Type B pancreatic cell (in vitro differentiated cells): ENCODE results near the gene SAC3D1. TPM values are rescaled to one million over a fixed set of nuclear protein-coding genes. Genes with fewer than 3 reads are reported as not detected.

Experiments
- DNase-seq: peaks from one replicate; pipeline ENCODE4 v3.0.0; 2021; ENCODE audit warnings: mixed read lengths; ENCODE audit not compliant: unreplicated experiment; ENCODE audit errors: extremely low spot score
- H3K27ac Mint-ChIP-seq: 2 replicates; pipeline ENCODE4 v1.8.0; 2021; ENCODE audit warnings: mild to moderate bottlenecking, mixed read lengths
- H3K27me3 Mint-ChIP-seq: 2 replicates; pipeline ENCODE4 v1.8.0; 2021; ENCODE audit warnings: mixed read lengths
- H3K36me3 Mint-ChIP-seq: 2 replicates; pipeline ENCODE4 v1.8.0; 2021; ENCODE audit warnings: mixed read lengths
- H3K4me1 Mint-ChIP-seq: one replicate; pipeline ENCODE4 v1.8.0; 2021; ENCODE audit warnings: mixed read lengths; ENCODE audit not compliant: unreplicated experiment
- H3K4me3 Mint-ChIP-seq: 2 replicates; pipeline ENCODE4 v1.8.0; 2021; ENCODE audit warnings: mild to moderate bottlenecking, mixed read lengths
- H3K9me3 Mint-ChIP-seq: 2 replicates; pipeline ENCODE4 v1.8.0; 2021; ENCODE audit warnings: mixed read lengths
- CTCF ChIP-seq: fragments of 200-600 bp; sonication (generic); conservative IDR thresholded peaks from 2 replicates; pipeline ENCODE4 v1.5.0; 2021; ENCODE audit warnings: antibody characterized with exemption, mild to moderate bottlenecking
- total RNA-seq: library from RNA; stranded (reverse); gene quantifications from 2 replicates; pipeline ENCODE4 v1.2.1, GENCODE V29; 2021; ENCODE audit warnings: low replicate concordance

SAC3D1 gene
- total RNA-seq, 1 donor from 2014 or later, result 21.9 TPM

- DNase-seq, result no peak
- TF ChIP-seq CTCF, result no peak
- H3K9me3 Mint-ChIP-seq, result no peaks in the 10 kb centered on the region
- H3K27ac Mint-ChIP-seq, result no peak overlapping the region
- no peak overlapping the region for H3K4me3 Mint-ChIP-seq
- H3K36me3 Mint-ChIP-seq, result no peaks in the 10 kb centered on the region
- no peaks in the 10 kb centered on the region for H3K4me1 Mint-ChIP-seq
- peaks cover 5% of the 10 kb centered on the region for H3K27me3 Mint-ChIP-seq
Measured at GRCh38 chr11:65057526-65057925, 16.5 kb downstream of the SAC3D1 start.

- no peak overlapping the region for H3K4me3 Mint-ChIP-seq
- no peaks in the 10 kb centered on the region for H3K9me3 Mint-ChIP-seq
- TF ChIP-seq CTCF, result no peak
- H3K27me3 Mint-ChIP-seq, result peaks cover 5% of the 10 kb centered on the region
- H3K4me1 Mint-ChIP-seq, result no peaks in the 10 kb centered on the region
- H3K27ac Mint-ChIP-seq, result no peak overlapping the region
- DNase-seq, result no peak
- H3K36me3 Mint-ChIP-seq, result no peaks in the 10 kb centered on the region
Measured at GRCh38 chr11:65058012-65058411, 17.0 kb downstream of the SAC3D1 start.

GRCh38 chr11:65058419-65059054, 17.5 kb downstream of the SAC3D1 start, which contains the start of gene NAALADL1:
Gene NAALADL1, minus strand, starts transcription at chr11:65058553. Its CDS starts 32 bp downstream, at chr11:65058521.
- H3K27ac Mint-ChIP-seq, result no peak within 1 kb of the TSS
- DNase-seq, result no peak
- peaks cover 5% of the 10 kb centered on the region for H3K27me3 Mint-ChIP-seq
- H3K4me1 Mint-ChIP-seq, result no peaks in the 10 kb centered on the region
- no peaks in the 10 kb centered on the region for H3K9me3 Mint-ChIP-seq
- H3K36me3 Mint-ChIP-seq, result no peaks in the 10 kb centered on the region
- TF ChIP-seq CTCF, result no peak
- no peak within 1 kb of the TSS for H3K4me3 Mint-ChIP-seq

GRCh38 chr11:65059523-65059922, 18.5 kb downstream of the SAC3D1 start:
- no peak for TF ChIP-seq CTCF
- H3K27ac Mint-ChIP-seq, result no peak overlapping the region
- no peaks in the 10 kb centered on the region for H3K4me1 Mint-ChIP-seq
- H3K9me3 Mint-ChIP-seq, result no peaks in the 10 kb centered on the region
- no peaks in the 10 kb centered on the region for H3K36me3 Mint-ChIP-seq
- H3K4me3 Mint-ChIP-seq, result no peak overlapping the region
- no peaks in the 10 kb centered on the region for H3K27me3 Mint-ChIP-seq
- DNase-seq, result no peak

- Mint-ChIP-seq H3K27me3 (no peaks in the 10 kb centered on the region), H3K4me3 (no peak overlapping the region), H3K9me3 (no peaks in the 10 kb centered on the region), H3K36me3 (no peaks in the 10 kb centered on the region), H3K27ac (no peak overlapping the region), H3K4me1 (no peaks in the 10 kb centered on the region)
- DNase-seq, result no peak
- no peak for TF ChIP-seq CTCF
Measured at GRCh38 chr11:65059959-65060824, 19.2 kb downstream of the SAC3D1 start.
